K562 (cell line): Measurements from ENCODE around the gene AGFG2. TPM values are rescaled to one million over a fixed set of nuclear protein-coding genes. Genes with fewer than 3 reads are reported as not detected.

Experiments used
- ATAC-seq: fragments of 200-7000 bp; cut with Tn5 transposase; 3 replicates; pipeline ENCODE4 v1.9.1; 2020; ENCODE audit warnings: moderate library complexity
- BruUV-seq: library from RNA; stranded (reverse); fragments of 400-500 nt; replicated peaks from 2 replicates; lab custom pipeline; 2021; lab: Mats Ljungman, UMichigan
- CTCF ChIA-PET: fragments of 300-600 bp; formaldehyde crosslinking; extraction: SDS; loops from one replicate; lab custom pipeline; 2021; ENCODE audit warnings: low intra/inter-chr PET ratio; lab: Yijun Ruan, JAX
- POLR2A ChIA-PET: fragments of 300-600, 350-650 bp; sonication (Branson Sonifier 250); formaldehyde crosslinking; extraction: SDS; loops from one replicate; lab custom pipeline; 2021; ENCODE audit warnings: antibody characterized with exemption, inconsistent platforms; lab: Yijun Ruan, JAX
- DNase-seq, 4 experiments: peaks; one replicate each; pipeline versions ENCODE4 v3.0.0 to v3.0.0-alpha.2; 2011 to 2018; ENCODE audit warnings: low spot score in 3 of 4, mixed read lengths in 3 of 4; ENCODE audit errors: extremely low read depth in 1 of 4
- FAIRE-seq: peaks from 2 replicates; lab custom pipeline; 2011; peaks lifted over from hg19 to GRCh38; lab: Jason Lieb, UNC
- H2AFZ ChIP-seq: 2 replicates; pipeline ENCODE4 v1.6.0; 2011; ENCODE audit warnings: low read depth, low read length, control low read depth, inconsistent platforms
- H3K27ac ChIP-seq: fragments of 200-600 bp; 3 replicates; pipeline ENCODE4 v1.8.0; 2011; ENCODE audit warnings: low read depth, mild to moderate bottlenecking, control low read depth, inconsistent platforms, low read length, moderate library complexity, mixed read lengths; ENCODE audit errors: extremely low read depth
- H3K27me3 ChIP-seq, 2 experiments: fragments of 300-600 bp in 1 of 2; 2 replicates in 1 of 2; 3 replicates in 1 of 2; pipeline versions ENCODE4 v1.6.0 to v1.8.0; 2011; ENCODE audit warnings: inconsistent platforms in 2 of 2, low read length in 2 of 2, mild to moderate bottlenecking in 1 of 2, mixed read lengths in 1 of 2, moderate library complexity in 1 of 2; ENCODE audit not compliant: control insufficient read depth in 2 of 2, insufficient read depth in 2 of 2
- H3K36me3 ChIP-seq: fragments of 300-600 bp; 3 replicates; pipeline ENCODE4 v1.8.0; 2011; ENCODE audit warnings: mild to moderate bottlenecking, low read length, inconsistent platforms; ENCODE audit not compliant: control insufficient read depth, insufficient read depth
- H3K4me1 ChIP-seq, 2 experiments: fragments of 200-600 bp in 1 of 2; replicated peaks in 1 of 2; 2 replicates in 1 of 2; 3 replicates in 1 of 2; pipeline versions ENCODE4 v1.5.1 to v1.8.0; 2011; ENCODE audit warnings: inconsistent platforms in 2 of 2, low read length in 2 of 2, mild to moderate bottlenecking in 1 of 2, mixed read lengths in 1 of 2, moderate library complexity in 1 of 2; ENCODE audit not compliant: control insufficient read depth in 2 of 2, insufficient read depth in 2 of 2
- H3K4me2 ChIP-seq: 2 replicates; pipeline ENCODE4 v1.6.1; 2011; ENCODE audit warnings: low read length, control low read depth, inconsistent platforms, mixed read lengths; ENCODE audit not compliant: insufficient read depth
- H3K4me3 ChIP-seq: fragments of 200-600 bp; sonication (generic), shearing (Covaris generic); 2 replicates; pipeline ENCODE4 v1.5.1; 2016; ENCODE audit warnings: control low read depth, inconsistent platforms
- H3K79me2 ChIP-seq: fragments of 200-600 bp; 3 replicates; pipeline ENCODE4 v1.8.0; 2011; ENCODE audit warnings: low read length, inconsistent platforms; ENCODE audit not compliant: control insufficient read depth, insufficient read depth
- H3K9ac ChIP-seq, 2 experiments: 2 replicates each; pipeline versions ENCODE4 v1.6.0 to v1.6.1; 2011; ENCODE audit warnings: low read depth in 2 of 2, low read length in 2 of 2, control low read depth in 1 of 2, inconsistent platforms in 1 of 2, mild to moderate bottlenecking in 1 of 2, mixed read lengths in 1 of 2; ENCODE audit not compliant: insufficient read depth in 1 of 2
- H3K9me1 ChIP-seq: one replicate; pipeline ENCODE4 v1.6.0; 2011; ENCODE audit warnings: inconsistent platforms, mild to moderate bottlenecking, low read length, moderate library complexity; ENCODE audit not compliant: control insufficient read depth, insufficient read depth
- H3K9me3 ChIP-seq: replicated peaks from 2 replicates; pipeline ENCODE4 v1.5.1; 2011; ENCODE audit warnings: low read depth, low read length, inconsistent platforms; ENCODE audit not compliant: control insufficient read depth, insufficient read depth
- H4K20me1 ChIP-seq: replicated peaks from 2 replicates; pipeline ENCODE4 v1.6.1; 2011; ENCODE audit warnings: low read length, inconsistent platforms, mixed read lengths; ENCODE audit not compliant: control insufficient read depth, insufficient read depth
- CHD2 ChIP-seq: IDR thresholded peaks from 2 replicates; pipeline ENCODE4 v1.6.1; 2011; ENCODE audit warnings: low read depth, low read length
- FOSL1 ChIP-seq: fragments of 200-800 bp; sonication (Bioruptor generic); conservative IDR thresholded peaks from 2 replicates; pipeline ENCODE4 v1.6.1; 2016; ENCODE audit warnings: missing genetic modification characterization, missing compliant biosample characterization
- FOXA3 ChIP-seq, 2 experiments: fragments of 450-650 bp in 1 of 2; sonication (generic) in 1 of 2; formaldehyde crosslinking; IDR thresholded peaks in 1 of 2; conservative IDR thresholded peaks in 1 of 2; 2 replicates each; pipeline versions ENCODE4 v1.4.0 to v1.8.0; 2020 to 2022; ENCODE audit warnings: mild to moderate bottlenecking in 2 of 2, missing genetic modification reagents in 1 of 2
- FOXK1 ChIP-seq: sonication (generic); formaldehyde crosslinking; IDR thresholded peaks from 2 replicates; pipeline ENCODE4 v1.8.0; 2022; ENCODE audit warnings: missing genetic modification reagents, mild to moderate bottlenecking, borderline replicate concordance
- JUN ChIP-seq, 2 experiments: sonication (generic) in 1 of 2; formaldehyde crosslinking in 1 of 2; IDR thresholded peaks; 2 replicates each; pipeline versions ENCODE4 v1.6.1 to v1.8.0; 2012 to 2022; ENCODE audit warnings: borderline replicate concordance in 2 of 2, mild to moderate bottlenecking in 2 of 2, improper control_type of control experiment in 1 of 2, low read depth in 1 of 2, low read length in 1 of 2, missing genetic modification reagents in 1 of 2
- MAFF ChIP-seq: IDR thresholded peaks from 2 replicates; pipeline ENCODE4 v1.6.1; 2012; ENCODE audit warnings: low read length, improper control_type of control experiment
- NR4A1 ChIP-seq, 2 experiments: fragments of 250-450 bp in 1 of 2; fragments of 450-650 bp in 1 of 2; sonication (Bioruptor Pico) in 1 of 2; IDR thresholded peaks; 2 replicates each; pipeline versions ENCODE4 v1.4.0 to v1.6.1; 2016 to 2020; ENCODE audit warnings: mild to moderate bottlenecking in 2 of 2, missing compliant biosample characterization in 1 of 2, missing genetic modification characterization in 1 of 2, moderate library complexity in 1 of 2
- SREBF2 ChIP-seq: sonication (generic); formaldehyde crosslinking; IDR thresholded peaks from 2 replicates; pipeline ENCODE4 v1.4.0; 2020; ENCODE audit warnings: mild to moderate bottlenecking, missing genetic modification reagents
- TAF1 ChIP-seq: IDR thresholded peaks from 2 replicates; pipeline ENCODE4 v1.6.1; 2011; ENCODE audit warnings: mild to moderate bottlenecking, low read length, moderate library complexity; ENCODE audit not compliant: insufficient read depth, control insufficient read depth, severe bottlenecking; ENCODE audit errors: extremely low read depth
- ZC3H4 ChIP-seq: sonication (generic); formaldehyde crosslinking; IDR thresholded peaks from 2 replicates; pipeline ENCODE4 v1.9.0; 2021; ENCODE audit warnings: missing genetic modification reagents, borderline replicate concordance
- ZNF830 ChIP-seq: fragments of 250-450 bp; sonication (Bioruptor Pico); IDR thresholded peaks from 2 replicates; pipeline ENCODE4 v1.5.0; 2021; ENCODE audit warnings: mild to moderate bottlenecking
- WGBS: fragments of 100-300 bp; shearing (Covaris generic); methylation state at CpG from one replicate; pipeline ENCODE4 v1.1.6; 2016; ENCODE audit warnings: low coverage, mixed read lengths; ENCODE audit not compliant: insufficient coverage; ENCODE audit errors: missing lambda C conversion rate; 5-methylcytosine and 5-hydroxymethylcytosine counted together
- in situ Hi-C: fragments of 300-500 bp; cut with MboI; formaldehyde crosslinking; loops from 4 replicates; pipeline ENCODE4 v1.15.0; 2018; ENCODE audit warnings: inconsistent platforms, mixed read lengths
- intact Hi-C: fragments of 100-400 bp; cut with micrococcal nuclease; formaldehyde crosslinking; loops from 2 replicates; pipeline ENCODE4 v1.14.2; 2022
- polyA plus RNA-seq, 8 experiments: library from polyadenylated mRNA; depleted of rRNA in 4 of 8; stranded (reverse) in 5 of 8; unstranded in 3 of 8; fragments of >200 nt; fragmentation: Nextera tagmentation in 2 of 8; fragmentation: Illumina TruSeq in 1 of 8; extraction: Ambion mirVana in 2 of 8; extraction: Trizol in 1 of 8; gene quantifications; 2 replicates each; pipeline versions ENCODE4 v1.2.1 to v1.2.3, GENCODE V29; 2011 to 2014; ENCODE audit warnings: inconsistent platforms in 1 of 8, missing spikeins in 1 of 8
- total RNA-seq, 7 experiments: library from RNA; depleted of rRNA in 6 of 7; stranded (reverse); fragments of >200 nt in 6 of 7; fragmentation: Illumina TruSeq in 2 of 7; extraction: Trizol in 2 of 7; gene quantifications; 2 replicates each; pipeline versions ENCODE4 v1.2.1 to v1.2.3, GENCODE V29; 2011 to 2021; ENCODE audit warnings: low replicate concordance in 1 of 7
- TF ChIP-seq, protein P1 (sequence below): IDR thresholded peaks from 2 replicates; pipeline ENCODE4 v1.6.1; 2011; ENCODE audit warnings: borderline replicate concordance, low read depth, mild to moderate bottlenecking, moderate library complexity, low read length; ENCODE audit not compliant: insufficient read depth, poor library complexity, severe bottlenecking
- TF ChIP-seq, protein P2 (sequence below): sonication (generic); formaldehyde crosslinking; IDR thresholded peaks from 2 replicates; pipeline ENCODE4 v1.8.1; 2022; ENCODE audit warnings: missing genetic modification reagents

AGFG2 gene
- total and polyA plus RNA-seq, 9 of the 15 experiments (the other 6 are each of a cell fraction or from before 2014, with no cell fraction given) = 0.31 to 23.1 (median 6.5) TPM

DNA sequence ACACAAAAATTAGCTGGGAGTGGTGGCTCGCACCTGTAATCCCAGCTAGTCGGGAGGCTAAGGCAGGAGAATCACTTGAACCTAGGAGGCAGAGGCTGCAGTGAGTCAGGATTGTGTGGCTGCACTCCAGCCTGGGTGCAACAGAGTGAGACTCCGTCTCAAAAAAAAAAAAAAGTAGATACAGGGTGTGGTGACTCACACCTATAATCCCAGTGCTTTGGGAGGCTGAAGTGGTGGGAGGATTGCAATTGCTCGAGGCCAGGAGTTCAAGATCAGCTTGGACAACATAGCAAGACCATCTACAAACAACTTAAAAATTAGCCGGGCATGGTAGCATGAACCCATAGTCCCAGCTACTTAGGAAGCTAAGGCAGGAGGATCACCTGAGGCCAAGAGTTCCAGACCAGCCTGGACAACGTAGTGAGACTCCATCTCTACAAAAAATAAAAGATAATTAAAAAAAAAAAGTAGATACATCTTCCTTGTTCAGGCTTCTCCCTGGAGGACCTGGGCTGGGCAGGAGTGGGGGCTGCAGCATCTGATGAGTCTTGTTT is 75.4 kb downstream of the AGFG2 start:
- Histone ChIP-seq H3K4me1 (peaks cover 19 to 28% of the 10 kb centered on the region in 2 experiments; a peak in 4 of 5 replicates), H3K27me3 (no peaks in the 10 kb centered on the region), H3K9ac (no peak overlapping the region; a peak in 1 of 4 replicates), H4K20me1 (no peaks in the 10 kb centered on the region), H3K4me3 (no peak overlapping the region), H3K9me3 (no peaks in the 10 kb centered on the region), H3K27ac (no peak overlapping the region), H3K36me3 (peaks cover 3% of the 10 kb centered on the region; the same call in 1 of the 3 replicates), H3K4me2 (no peak overlapping the region), H2AFZ (no peak overlapping the region), H3K79me2 (peaks cover 6% of the 10 kb centered on the region; the same call in 2 of the 3 replicates), H3K9me1 (no peaks in the 10 kb centered on the region)
- FAIRE-seq (no peak), DNase-seq (no peak), ATAC-seq (no peak)
- intact Hi-C loops = no loop called here
- POLR2A ChIA-PET = interaction anchor here (1.2 to 5.9 kb wide), 3 partner anchors 9 to 63 kb away, joined by 5 to 54 read pairs (median 6); partner anchors contain the start of gene TFR2
- BruUV-seq = no TSS peak
- WGBS = 67% methylated on average over 6 of the region's 6 CpGs
- in situ Hi-C loops = no loop called here
- CTCF ChIA-PET = no interaction called here
- TF ChIP-seq JUN (IDR thresholded peaks at IDR 0.05; ENCODE audit: borderline replicate concordance, low read depth, low read length) (no peak), JUN (CRISPR knock-in tag; IDR thresholded peaks at IDR 0.05; ENCODE audit: borderline replicate concordance) (no peak), FOSL1 (tag) (peak; percentile 31; the same call in 1 of the 2 replicates), FOXA3 (CRISPR knock-in tag; conservative IDR thresholded peaks at IDR 0.05 in 1 of 2, IDR thresholded peaks at IDR 0.05 in 1 of 2) (no peak), TAF1 (no peak), FOXK1 (CRISPR knock-in tag) (no peak), SREBF2 (CRISPR knock-in tag) (no peak), CHD2 (no peak), MAFF (no peak), ZNF830 (CRISPR knock-in tag) (no peak), NR4A1 (CRISPR knock-in tag; IDR thresholded peaks at IDR 0.05) (no peak), NR4A1 (tag; IDR thresholded peaks at IDR 0.05) (no peak), ZC3H4 (CRISPR knock-in tag) (no peak)
- TF ChIP-seq, protein P1, sequence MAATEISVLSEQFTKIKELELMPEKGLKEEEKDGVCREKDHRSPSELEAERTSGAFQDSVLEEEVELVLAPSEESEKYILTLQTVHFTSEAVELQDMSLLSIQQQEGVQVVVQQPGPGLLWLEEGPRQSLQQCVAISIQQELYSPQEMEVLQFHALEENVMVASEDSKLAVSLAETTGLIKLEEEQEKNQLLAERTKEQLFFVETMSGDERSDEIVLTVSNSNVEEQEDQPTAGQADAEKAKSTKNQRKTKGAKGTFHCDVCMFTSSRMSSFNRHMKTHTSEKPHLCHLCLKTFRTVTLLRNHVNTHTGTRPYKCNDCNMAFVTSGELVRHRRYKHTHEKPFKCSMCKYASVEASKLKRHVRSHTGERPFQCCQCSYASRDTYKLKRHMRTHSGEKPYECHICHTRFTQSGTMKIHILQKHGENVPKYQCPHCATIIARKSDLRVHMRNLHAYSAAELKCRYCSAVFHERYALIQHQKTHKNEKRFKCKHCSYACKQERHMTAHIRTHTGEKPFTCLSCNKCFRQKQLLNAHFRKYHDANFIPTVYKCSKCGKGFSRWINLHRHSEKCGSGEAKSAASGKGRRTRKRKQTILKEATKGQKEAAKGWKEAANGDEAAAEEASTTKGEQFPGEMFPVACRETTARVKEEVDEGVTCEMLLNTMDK = no peak
- TF ChIP-seq, protein P2, sequence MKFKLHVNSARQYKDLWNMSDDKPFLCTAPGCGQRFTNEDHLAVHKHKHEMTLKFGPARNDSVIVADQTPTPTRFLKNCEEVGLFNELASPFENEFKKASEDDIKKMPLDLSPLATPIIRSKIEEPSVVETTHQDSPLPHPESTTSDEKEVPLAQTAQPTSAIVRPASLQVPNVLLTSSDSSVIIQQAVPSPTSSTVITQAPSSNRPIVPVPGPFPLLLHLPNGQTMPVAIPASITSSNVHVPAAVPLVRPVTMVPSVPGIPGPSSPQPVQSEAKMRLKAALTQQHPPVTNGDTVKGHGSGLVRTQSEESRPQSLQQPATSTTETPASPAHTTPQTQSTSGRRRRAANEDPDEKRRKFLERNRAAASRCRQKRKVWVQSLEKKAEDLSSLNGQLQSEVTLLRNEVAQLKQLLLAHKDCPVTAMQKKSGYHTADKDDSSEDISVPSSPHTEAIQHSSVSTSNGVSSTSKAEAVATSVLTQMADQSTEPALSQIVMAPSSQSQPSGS (CRISPR knock-in tag) = no peak
